Right cardiac atrium (tissue), 5 donors: ENCODE measurements around the gene ZNF862. TPM values are rescaled to one million over a fixed set of nuclear protein-coding genes. Genes with fewer than 3 reads are reported as not detected.

Experiments
- polyA plus RNA-seq: library from polyadenylated mRNA; stranded (reverse); fragments of 200-250 nt; gene quantifications from one replicate; pipeline ENCODE4 v1.2.3, GENCODE V29; 2013
- total RNA-seq, 4 donors: library from RNA; stranded (reverse); fragmentation: NEBNext Ultra II Directional; extraction: Animal tissue kit (Norgen Biotek cat#: 25700); gene quantifications; one replicate each; pipeline ENCODE4 v1.2.1, GENCODE V29; 2021
- donor health status: healthy with polysubstance abuse.
- donor health status: DM: no; HTN: yes; CAD: no.
- donor health status: DM: no; HTN: no; CAD: no.
- donor health status: DM: no; HTN: yes; CAD: no; lungs with severe emphysema.
- donor health status: DM: yes; HTN: yes; CAD: no.

The ZNF862 gene
- total and polyA plus RNA-seq, 5 donors, result 7.8 to 15.9 (median 13.5) TPM

Other genes starting within 250 kb of the ZNF862 start
- gene ZNF467, start 64.8 kb upstream of the ZNF862 start, total RNA-seq, result 10 to 100 TPM; 10.4 to 15.6 (median 11.6) TPM
- gene ZNF467, start 64.8 kb upstream of the ZNF862 start, polyA plus RNA-seq, result 6.6 TPM
- 100 to 1,000 TPM in 1 of 4 donors, 10 to 100 TPM in 3; 53.0 to 113 (median 79.0) TPM for gene ATP6V0E2, start 35.6 kb downstream of the ZNF862 start, total RNA-seq
- 66.5 TPM for gene ATP6V0E2, start 35.6 kb downstream of the ZNF862 start, polyA plus RNA-seq